Vagina (tissue), 2 donors: Measurements from ENCODE around the gene PDZD7. TPM values are rescaled to one million over a fixed set of nuclear protein-coding genes. Genes with fewer than 3 reads are reported as not detected.

Experiments used
- DNase-seq, 2 donors: peaks; one replicate each; pipeline ENCODE4 v3.0.0-alpha.2; 2017; ENCODE audit errors: extremely low spot score in 2 of 2
- H3K27ac ChIP-seq: fragments of 200-600 bp; sonication (generic); one replicate; pipeline ENCODE4 v1.5.1; 2019
- H3K27me3 ChIP-seq: fragments of 200-600 bp; sonication (generic); one replicate; pipeline ENCODE4 v1.5.1; 2019
- H3K36me3 ChIP-seq, 2 donors: fragments of 200-600 bp; sonication (generic); one replicate each; pipeline ENCODE4 v1.5.1; 2017 to 2019
- H3K4me1 ChIP-seq: fragments of 200-600 bp; sonication (generic); one replicate; pipeline ENCODE4 v1.5.1; 2019
- H3K4me3 ChIP-seq, 2 donors: fragments of 200-600 bp; sonication (generic); 1 replicate in 1 of 2; 2 replicates in 1 of 2; pipeline ENCODE4 v1.5.1; 2016 to 2019
- H3K9me3 ChIP-seq: fragments of 200-600 bp; sonication (generic); one replicate; pipeline ENCODE4 v1.5.1; 2019
- POLR2A ChIP-seq, 2 donors: fragments of 450-650 bp; IDR thresholded peaks; one replicate each; pipeline ENCODE4 v1.6.1; 2017; ENCODE audit warnings: antibody characterized with exemption in 2 of 2, mild to moderate bottlenecking in 2 of 2, moderate library complexity in 2 of 2
- POLR2AphosphoS5 ChIP-seq, 2 donors: sonication (generic); formaldehyde crosslinking; IDR thresholded peaks; one replicate each; pipeline ENCODE4 v1.9.0; 2017; ENCODE audit warnings: antibody characterized with exemption in 2 of 2, mild to moderate bottlenecking in 2 of 2, low read depth in 1 of 2; ENCODE audit not compliant: insufficient read depth in 1 of 2
- intact Hi-C: fragments of 100-400 bp; cut with DNase I; formaldehyde crosslinking; loops from one replicate; pipeline ENCODE4 v1.15.1; 2023
- total RNA-seq: library from RNA; depleted of rRNA; stranded (reverse); fragments of >200 nt; gene quantifications from one replicate; pipeline ENCODE4 v1.2.3, GENCODE V29; 2016
- TF ChIP-seq, protein P1 (sequence below), 3 experiments: fragments of 450-650 bp in 2 of 3; fragments of 200-600 bp in 1 of 3; sonication (generic) in 1 of 3; IDR thresholded peaks; one replicate each; pipeline ENCODE4 v1.5.1; 2017 to 2019; ENCODE audit warnings: antibody characterized with exemption in 3 of 3, mild to moderate bottlenecking in 2 of 3, moderate library complexity in 2 of 3

Gene PDZD7
- total RNA-seq, 1 donor from 2014 or later, result 1.5 TPM

- TF ChIP-seq POLR2A (IDR thresholded peaks at IDR 0.05), result no peak
- TF ChIP-seq, protein P1, sequence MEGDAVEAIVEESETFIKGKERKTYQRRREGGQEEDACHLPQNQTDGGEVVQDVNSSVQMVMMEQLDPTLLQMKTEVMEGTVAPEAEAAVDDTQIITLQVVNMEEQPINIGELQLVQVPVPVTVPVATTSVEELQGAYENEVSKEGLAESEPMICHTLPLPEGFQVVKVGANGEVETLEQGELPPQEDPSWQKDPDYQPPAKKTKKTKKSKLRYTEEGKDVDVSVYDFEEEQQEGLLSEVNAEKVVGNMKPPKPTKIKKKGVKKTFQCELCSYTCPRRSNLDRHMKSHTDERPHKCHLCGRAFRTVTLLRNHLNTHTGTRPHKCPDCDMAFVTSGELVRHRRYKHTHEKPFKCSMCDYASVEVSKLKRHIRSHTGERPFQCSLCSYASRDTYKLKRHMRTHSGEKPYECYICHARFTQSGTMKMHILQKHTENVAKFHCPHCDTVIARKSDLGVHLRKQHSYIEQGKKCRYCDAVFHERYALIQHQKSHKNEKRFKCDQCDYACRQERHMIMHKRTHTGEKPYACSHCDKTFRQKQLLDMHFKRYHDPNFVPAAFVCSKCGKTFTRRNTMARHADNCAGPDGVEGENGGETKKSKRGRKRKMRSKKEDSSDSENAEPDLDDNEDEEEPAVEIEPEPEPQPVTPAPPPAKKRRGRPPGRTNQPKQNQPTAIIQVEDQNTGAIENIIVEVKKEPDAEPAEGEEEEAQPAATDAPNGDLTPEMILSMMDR (IDR thresholded peaks at IDR 0.05), result no peak
- no peaks in the 10 kb centered on the region for H3K9me3 ChIP-seq
- peaks cover 7% of the 10 kb centered on the region for H3K4me1 ChIP-seq
- H3K27me3 ChIP-seq, result no peaks in the 10 kb centered on the region
- intact Hi-C loops, result no loop called here
- no peaks in the 10 kb centered on the region for H3K36me3 ChIP-seq
- H3K4me3 ChIP-seq, result no peak overlapping the region
- no peak overlapping the region for H3K27ac ChIP-seq
- no peak for DNase-seq
Observed at GRCh38 chr10:101022967-101023705, 7.8 kb downstream of the PDZD7 start.

GRCh38 chr10:101021692-101022251, 9.2 kb downstream of the PDZD7 start:
- intact Hi-C loops, result no loop called here
- TF ChIP-seq, protein P1 (IDR thresholded peaks at IDR 0.05), result no peak
- TF ChIP-seq POLR2A (IDR thresholded peaks at IDR 0.05) (no peak), POLR2AphosphoS5 (IDR thresholded peaks at IDR 0.05; ENCODE audit: insufficient read depth in 1 of 2, low read depth in 1 of 2) (no peak)
- no peak overlapping the region for H3K4me3 ChIP-seq
- no peaks in the 10 kb centered on the region for H3K27me3 ChIP-seq
- no peak overlapping the region for H3K27ac ChIP-seq
- no peak for DNase-seq
- no peaks in the 10 kb centered on the region for H3K36me3 ChIP-seq
- peaks cover 7% of the 10 kb centered on the region for H3K4me1 ChIP-seq
- H3K9me3 ChIP-seq, result no peaks in the 10 kb centered on the region

DNA sequence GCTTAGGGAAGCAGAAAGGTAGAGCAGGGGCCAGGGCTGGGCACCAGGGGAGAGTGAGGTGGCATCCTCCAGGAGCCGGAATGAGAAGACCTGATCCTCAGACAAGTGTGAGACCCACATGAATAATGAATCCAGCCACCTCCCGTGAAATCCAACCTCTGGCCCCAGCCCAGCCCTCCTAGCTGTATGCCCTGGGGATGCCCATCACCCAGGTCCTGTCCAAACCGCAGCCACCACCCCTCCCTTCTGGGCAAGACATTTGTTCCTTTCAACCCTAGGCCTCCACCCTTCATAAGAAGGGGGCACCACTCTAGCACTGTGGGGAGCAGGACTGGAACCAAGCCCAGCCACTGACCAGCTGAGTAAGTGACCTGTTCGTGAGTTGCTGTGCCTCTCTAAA, 9.7 kb downstream of the PDZD7 start:
- H3K4me3 ChIP-seq, result no peak overlapping the region
- no peaks in the 10 kb centered on the region for H3K36me3 ChIP-seq
- H3K27me3 ChIP-seq, result no peaks in the 10 kb centered on the region
- H3K27ac ChIP-seq, result no peak overlapping the region
- no peaks in the 10 kb centered on the region for H3K9me3 ChIP-seq
- peaks cover 7% of the 10 kb centered on the region for H3K4me1 ChIP-seq
- TF ChIP-seq POLR2AphosphoS5 (IDR thresholded peaks at IDR 0.05; ENCODE audit: insufficient read depth in 1 of 2, low read depth in 1 of 2) (no peak), POLR2A (IDR thresholded peaks at IDR 0.05) (no peak)
- TF ChIP-seq, protein P1 (IDR thresholded peaks at IDR 0.05), result no peak
- intact Hi-C loops, result no loop called here
- no peak for DNase-seq

GRCh38 chr10:101020427-101021075, 10.4 kb downstream of the PDZD7 start:
- H3K27me3 ChIP-seq, result no peaks in the 10 kb centered on the region

More at GRCh38 chr10:101020427-101021075, 10.4 kb downstream of the PDZD7 start:
- no peaks in the 10 kb centered on the region for H3K9me3 ChIP-seq
- intact Hi-C loops, result no loop called here
- H3K27ac ChIP-seq, result no peak overlapping the region
- peaks cover 7% of the 10 kb centered on the region for H3K4me1 ChIP-seq
- TF ChIP-seq, protein P1 (IDR thresholded peaks at IDR 0.05), result no peak
- TF ChIP-seq POLR2AphosphoS5 (IDR thresholded peaks at IDR 0.05; ENCODE audit: insufficient read depth in 1 of 2, low read depth in 1 of 2), result no peak
- H3K4me3 ChIP-seq, result no peak overlapping the region
- DNase-seq, result no peak
- no peaks in the 10 kb centered on the region for H3K36me3 ChIP-seq
